ENCODE data around the gene DUT.

- TF ChIP-seq CTCF (conservative IDR thresholded peaks at IDR 0.05; ENCODE audit: low read depth, low read length), result no peak
- no peak for TF ChIP-seq EZH2phosphoT487 (IDR thresholded peaks at IDR 0.05; ENCODE audit: borderline replicate concordance, low read length)
Observed at GRCh38 chr15:48384616-48385015, 53.4 kb downstream of the DUT start.
